HEK293T (cell line): Measurements from ENCODE around the gene RAB22A.

Experiments used
- ARNT ChIP-seq: fragments of 450-650 bp; IDR thresholded peaks from 2 replicates; pipeline ENCODE4 v1.6.1; 2017; ENCODE audit warnings: mild to moderate bottlenecking
- BHLHE40 ChIP-seq: fragments of 450-650 bp; IDR thresholded peaks from 2 replicates; pipeline ENCODE4 v1.6.1; 2016; ENCODE audit warnings: mild to moderate bottlenecking, moderate library complexity, borderline replicate concordance
- CTBP1 ChIP-seq: fragments of 450-650 bp; IDR thresholded peaks from 2 replicates; pipeline ENCODE4 v1.6.1; 2016; ENCODE audit warnings: borderline replicate concordance
- ELF4 ChIP-seq: fragments of 450-650 bp; IDR thresholded peaks from 2 replicates; pipeline ENCODE4 v1.6.1; 2017; ENCODE audit warnings: antibody characterized with exemption
- FOXM1 ChIP-seq: fragments of 450-650 bp; IDR thresholded peaks from 2 replicates; pipeline ENCODE4 v1.6.1; 2017; ENCODE audit warnings: mild to moderate bottlenecking, borderline replicate concordance
- L3MBTL2 ChIP-seq: fragments of 450-650 bp; conservative IDR thresholded peaks from 2 replicates; pipeline ENCODE4 v1.6.1; 2016; ENCODE audit warnings: mild to moderate bottlenecking
- LEF1 ChIP-seq: fragments of 450-650 bp; IDR thresholded peaks from 2 replicates; pipeline ENCODE4 v1.6.1; 2017; ENCODE audit warnings: mild to moderate bottlenecking, borderline replicate concordance
- NFRKB ChIP-seq: fragments of 450-650 bp; IDR thresholded peaks from 2 replicates; pipeline ENCODE4 v1.6.1; 2016; ENCODE audit warnings: mild to moderate bottlenecking, moderate library complexity
- SP1 ChIP-seq: fragments of 450-650 bp; IDR thresholded peaks from 2 replicates; pipeline ENCODE4 v1.6.1; 2017
- SUZ12 ChIP-seq: fragments of 450-650 bp; IDR thresholded peaks from 2 replicates; pipeline ENCODE4 v1.6.1; 2016; ENCODE audit warnings: mild to moderate bottlenecking
- TARDBP ChIP-seq: fragments of 450-650 bp; IDR thresholded peaks from 2 replicates; pipeline ENCODE4 v1.6.1; 2016

DNA sequence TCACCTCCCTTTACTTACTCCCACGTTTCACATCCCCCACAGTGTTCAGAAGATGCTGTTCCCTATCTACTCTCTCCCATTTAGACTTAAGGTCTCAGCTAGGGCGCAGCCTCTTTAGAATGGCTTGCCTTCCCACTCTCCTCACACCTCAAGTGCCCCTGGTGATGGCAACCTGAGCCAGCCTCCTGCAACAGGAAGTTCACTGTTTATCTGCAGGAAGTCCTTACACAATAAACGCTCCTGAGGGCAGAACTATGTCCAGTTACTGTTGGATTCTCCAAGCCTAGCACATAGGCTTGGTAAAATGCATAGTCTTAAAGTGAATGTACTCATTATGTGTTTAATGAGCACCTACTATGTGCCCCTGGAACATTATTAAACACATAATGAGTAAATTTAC, 21.9 kb upstream of the RAB22A start:
- TF ChIP-seq NFRKB: no peak
- no peak for TF ChIP-seq SP1
- no peak for TF ChIP-seq L3MBTL2
- TF ChIP-seq ELF4: no peak
- TF ChIP-seq FOXM1: no peak
- TF ChIP-seq SUZ12: no peak
- no peak for TF ChIP-seq CTBP1
- TF ChIP-seq TARDBP: no peak
- no peak for TF ChIP-seq ARNT
- TF ChIP-seq BHLHE40: no peak
- no peak for TF ChIP-seq LEF1
